ENCODE results near the gene PCMTD2. TPM values are rescaled to one million over a fixed set of nuclear protein-coding genes. Genes with fewer than 3 reads are reported as not detected.

Gene PCMTD2
- total RNA-seq, 3 donors from 2014 or later (not counting 1 experiment from before 2014, with no cell fraction given), result 63.8 to 100.0 (median 65.6) TPM

- H3K9me3 Mint-ChIP-seq, result no peaks in the 10 kb centered on the region
- DNase-seq (no peak), ATAC-seq (no peak)
- H3K27me3 Mint-ChIP-seq (ENCODE audit: low read depth in 2 of 2), result peaks cover 2% of the 10 kb centered on the region in 2 donors
- no peak overlapping the region for H3K27ac Mint-ChIP-seq
- Histone ChIP-seq H3K9me3 (ENCODE audit: control insufficient read depth, insufficient read depth, low read length) (no peaks in the 10 kb centered on the region), H3K36me3 (ENCODE audit: control insufficient read depth, insufficient read depth, low read length) (no peaks in the 10 kb centered on the region), H3K27me3 (ENCODE audit: control insufficient read depth, insufficient read depth, low read length) (no peaks in the 10 kb centered on the region), H3K27ac (ENCODE audit: low read length) (no peak overlapping the region), H3K4me1 (ENCODE audit: control insufficient read depth, insufficient read depth, low read length) (peaks cover 2% of the 10 kb centered on the region), H3K4me3 (ENCODE audit: low read length) (no peak overlapping the region)
- intact Hi-C loops (cut with micrococcal nuclease), result no loop called here
- no peaks in the 10 kb centered on the region for H3K36me3 Mint-ChIP-seq
- WGBS (ENCODE audit: insufficient coverage), result 98% methylated on average over 14 of the region's 17 CpGs
- TF ChIP-seq CTCF (IDR thresholded peaks at IDR 0.05), result no peak
- H3K4me3 Mint-ChIP-seq, result no peak overlapping the region
- H3K4me1 Mint-ChIP-seq, result peaks cover 0 to 7% of the 10 kb centered on the region in 2 donors
Measured at GRCh38 chr20:64237316-64237715, 18.2 kb upstream of the PCMTD2 start.

- DNase-seq (no peak), ATAC-seq (no peak)
- no peak for TF ChIP-seq CTCF (IDR thresholded peaks at IDR 0.05)
- Histone ChIP-seq H3K27me3 (ENCODE audit: control insufficient read depth, insufficient read depth, low read length) (no peaks in the 10 kb centered on the region), H3K36me3 (ENCODE audit: control insufficient read depth, insufficient read depth, low read length) (no peaks in the 10 kb centered on the region), H3K4me3 (ENCODE audit: low read length) (no peak overlapping the region), H3K27ac (ENCODE audit: low read length) (no peak overlapping the region), H3K4me1 (ENCODE audit: control insufficient read depth, insufficient read depth, low read length) (no peaks in the 10 kb centered on the region), H3K9me3 (ENCODE audit: control insufficient read depth, insufficient read depth, low read length) (no peaks in the 10 kb centered on the region)
- Mint-ChIP-seq H3K4me1 (peaks cover 0 to 6% of the 10 kb centered on the region in 2 donors), H3K9me3 (no peaks in the 10 kb centered on the region), H3K27ac (no peak overlapping the region), H3K27me3 (ENCODE audit: low read depth in 2 of 2) (peaks cover 3 to 6% of the 10 kb centered on the region in 2 donors), H3K4me3 (no peak overlapping the region), H3K36me3 (no peaks in the 10 kb centered on the region)
- intact Hi-C loops (cut with micrococcal nuclease), result no loop called here
- 87% methylated on average over 11 of the region's 11 CpGs for WGBS (ENCODE audit: insufficient coverage)
Measured at GRCh38 chr20:64238115-64238825, 17.3 kb upstream of the PCMTD2 start.

DNA sequence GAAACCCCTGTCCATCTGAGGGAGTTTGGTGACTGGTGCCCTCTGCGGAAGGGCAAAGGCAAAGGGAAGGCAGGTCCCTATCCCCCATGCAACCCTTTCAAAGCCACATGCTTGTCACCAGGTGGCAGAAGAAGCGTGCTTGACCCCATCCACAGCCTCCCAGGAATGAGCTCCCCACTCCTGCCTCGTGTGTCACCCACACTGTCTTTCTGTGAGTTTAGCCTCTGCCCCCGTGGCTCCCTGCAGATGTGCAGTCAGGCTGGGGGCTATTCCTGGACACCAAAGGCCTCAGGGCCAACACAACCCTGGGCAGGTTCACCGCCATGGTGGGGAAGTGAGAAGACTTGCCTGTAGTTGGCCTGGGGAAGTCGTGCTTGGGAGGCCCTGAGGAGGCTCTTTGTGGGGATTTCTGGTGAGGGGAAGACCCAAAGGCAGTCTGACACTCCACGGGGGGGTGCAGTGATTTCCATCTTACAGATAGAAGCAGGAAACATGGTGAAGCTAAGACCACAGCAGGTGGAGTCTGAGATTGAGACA, 16.6 kb upstream of the PCMTD2 start:
- Mint-ChIP-seq H3K27ac (no peak overlapping the region), H3K4me1 (no peaks in the 10 kb centered on the region), H3K9me3 (no peaks in the 10 kb centered on the region), H3K4me3 (no peak overlapping the region), H3K36me3 (no peaks in the 10 kb centered on the region), H3K27me3 (ENCODE audit: low read depth in 2 of 2) (peaks cover 3 to 6% of the 10 kb centered on the region in 2 donors)
- H3K36me3 ChIP-seq (ENCODE audit: control insufficient read depth, insufficient read depth, low read length), result no peaks in the 10 kb centered on the region
- no peaks in the 10 kb centered on the region for H3K9me3 ChIP-seq (ENCODE audit: control insufficient read depth, insufficient read depth, low read length)
- no peaks in the 10 kb centered on the region for H3K4me1 ChIP-seq (ENCODE audit: control insufficient read depth, insufficient read depth, low read length)
- no peak overlapping the region for H3K27ac ChIP-seq (ENCODE audit: low read length)
- DNase-seq (no peak), ATAC-seq (no peak)
- no peak for TF ChIP-seq CTCF (IDR thresholded peaks at IDR 0.05)
- WGBS (ENCODE audit: insufficient coverage), result 69% methylated on average over 7 of the region's 7 CpGs
- no peak overlapping the region for H3K4me3 ChIP-seq (ENCODE audit: low read length)
- no peaks in the 10 kb centered on the region for H3K27me3 ChIP-seq (ENCODE audit: control insufficient read depth, insufficient read depth, low read length)
- intact Hi-C loops (cut with micrococcal nuclease), result no loop called here
